A549 treated with CORT108297 at 1 μM for 4 hours (cell line): ENCODE measurements around the gene BAAT. TPM values are rescaled to one million over a fixed set of nuclear protein-coding genes. Genes with fewer than 3 reads are reported as not detected.

Experiments used
- total RNA-seq: library from RNA; stranded (reverse); fragments of 200-300 nt; extraction: Qiagen RNA extraction; gene quantifications from 5 replicates; pipeline ENCODE4 v1.2.3, GENCODE V29; 2022

BAAT gene
- 0.33 to 0.60 TPM (median 0.41 TPM) in 5 replicates for total RNA-seq

DNA sequence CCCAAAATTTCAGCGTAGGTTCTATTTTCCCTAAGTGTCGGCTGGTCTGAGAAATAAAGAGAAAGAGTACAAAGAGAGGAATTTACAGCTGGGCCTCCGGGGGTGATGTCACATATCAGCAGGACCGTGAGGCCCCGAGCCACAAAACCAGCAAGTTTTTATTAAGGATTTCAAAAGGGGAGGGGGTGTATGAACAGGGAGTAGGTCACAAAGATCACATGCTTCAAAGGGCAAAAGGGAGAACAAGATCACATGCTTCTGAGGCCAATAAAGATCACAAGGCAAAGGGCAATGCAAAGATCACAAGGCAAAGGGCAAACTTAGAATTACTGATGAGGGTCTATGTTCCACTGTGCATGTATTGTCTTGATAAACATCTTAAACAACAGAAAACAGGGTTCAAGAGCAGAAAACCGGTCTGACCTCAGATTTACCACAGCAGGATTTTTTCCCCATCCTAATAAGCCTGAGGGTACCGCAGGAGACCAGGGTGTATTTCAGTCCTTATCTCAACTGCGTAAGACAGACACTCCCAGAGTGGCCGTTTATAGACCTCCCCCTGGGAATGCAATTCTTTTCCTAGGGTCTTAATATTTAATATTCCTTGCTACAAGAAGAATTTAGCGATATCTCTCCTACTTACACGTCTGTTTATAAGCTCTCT lies at the start of gene BAAT:
Gene BAAT (minus strand): TSS at position 134 of the 664 bp plus-strand sequence. CDS start 13,602 bp downstream, outside the sequence.

DNA sequence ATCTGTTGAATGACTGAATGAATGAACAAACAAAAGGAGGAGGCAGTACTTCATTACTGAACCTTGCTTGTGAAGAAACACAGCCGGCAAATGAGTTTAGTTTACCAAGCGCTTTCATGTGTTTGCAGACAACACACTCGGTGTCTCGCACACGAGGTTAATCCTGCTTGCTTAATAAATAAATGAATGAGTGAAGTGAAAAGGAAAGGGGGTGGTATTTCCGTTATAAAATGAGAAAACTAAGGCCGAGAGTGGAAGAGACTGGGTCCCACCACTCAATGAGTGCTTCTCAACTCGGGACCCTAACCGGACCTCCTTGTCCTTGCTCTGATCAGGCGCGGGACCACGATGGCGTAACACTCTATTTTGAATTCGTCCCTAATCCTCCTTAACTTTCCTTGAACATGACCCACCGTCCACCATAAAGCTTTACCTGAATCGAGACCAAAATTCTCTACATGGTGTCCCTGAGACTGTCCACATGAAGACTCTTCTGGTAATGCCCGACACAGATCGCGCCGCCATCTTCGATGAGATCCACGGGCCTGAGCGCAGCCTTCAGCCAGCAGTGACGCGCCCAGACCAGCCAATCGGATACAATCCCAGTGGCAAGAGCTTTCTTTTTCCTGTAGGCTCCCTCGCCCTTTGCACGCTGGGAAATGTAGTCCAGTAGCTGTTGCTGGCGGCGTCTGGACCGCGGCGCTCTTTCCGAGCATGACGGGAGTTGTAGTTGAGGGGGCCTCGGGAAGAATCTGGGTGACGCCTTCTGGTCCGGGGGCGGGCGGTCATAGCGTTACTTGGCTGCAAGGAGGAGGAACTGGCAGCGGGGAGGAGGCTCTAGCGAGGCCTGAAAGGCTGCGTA lies 13.5 kb upstream of the BAAT start, which contains the start of the genes MRPL50 and ZNF189:
Gene MRPL50 (minus strand): TSS at position 551 of the 862 bp plus-strand sequence. CDS start 26 bp downstream, at position 525.
Gene ZNF189 (plus strand): TSS at position 784 of the 862 bp plus-strand sequence. CDS start 306 bp downstream, outside the sequence.

Other genes with a start within 250 kb of the BAAT start
- 13.4 to 21.6 TPM (median 14.4 TPM) in 5 replicates for gene MRPL50, start 13.6 kb upstream of the BAAT start, total RNA-seq
- 6.1 to 8.9 TPM (median 6.4 TPM) in 5 replicates for gene ZNF189, start 13.8 kb upstream of the BAAT start, total RNA-seq
- not detected in 5 replicates for gene ALDOB, start 50.8 kb upstream of the BAAT start, total RNA-seq
- 20.4 to 27.3 TPM (median 22.2 TPM) in 5 replicates for gene RNF20, start 148.8 kb upstream of the BAAT start, total RNA-seq
- gene PPP3R2, start 210.0 kb upstream of the BAAT start, total RNA-seq: not detected in 5 replicates